GM19099 (cell line): ENCODE measurements around the gene TMEM170B.

Source experiments
- POLR2A ChIP-seq: IDR thresholded peaks from 3 replicates; pipeline ENCODE4 v1.6.1; 2011; ENCODE audit warnings: low read depth; ENCODE audit not compliant: insufficient read length; ENCODE audit errors: extremely low read depth

Gene TMEM170B

DNA sequence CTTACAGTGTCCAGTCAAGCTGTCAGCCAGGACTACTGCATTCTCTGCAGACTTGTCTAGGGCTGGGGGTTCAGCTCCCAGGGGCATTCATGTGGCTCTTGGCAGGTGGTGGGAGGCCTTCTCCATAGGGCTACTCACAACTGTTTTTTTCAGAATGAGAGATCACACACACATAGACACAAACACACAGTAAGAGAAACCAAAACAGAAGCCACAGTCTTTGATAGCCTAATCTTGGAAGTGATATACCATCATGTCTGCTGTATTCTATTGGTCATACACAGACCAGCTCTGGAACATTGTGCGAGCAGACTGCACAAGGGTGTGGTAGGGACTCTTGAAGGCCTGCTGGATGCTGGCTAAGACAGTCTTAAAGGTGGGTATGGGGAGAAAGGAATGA, 13.5 kb downstream of the TMEM170B start:
- no peak for TF ChIP-seq POLR2A

DNA sequence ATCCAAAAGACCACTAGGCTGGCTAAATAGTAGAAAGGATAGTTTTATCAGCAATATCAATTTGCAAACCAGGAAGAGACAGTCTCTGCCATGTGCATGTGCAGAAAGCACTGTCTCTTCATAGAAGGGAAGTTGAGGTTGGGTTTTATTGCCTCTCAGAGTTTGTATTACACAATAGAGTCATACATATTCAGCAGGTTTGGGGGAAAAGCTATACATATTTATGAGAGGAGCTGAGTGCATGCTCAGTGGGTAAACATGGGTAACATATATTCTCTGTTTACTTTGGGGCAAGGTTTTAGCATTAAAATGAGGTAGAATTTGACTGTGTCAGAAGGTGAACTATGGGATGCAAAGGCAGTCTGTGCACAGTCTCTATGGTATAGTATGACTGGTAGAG, 14.9 kb downstream of the TMEM170B start:
- no peak for TF ChIP-seq POLR2A

DNA sequence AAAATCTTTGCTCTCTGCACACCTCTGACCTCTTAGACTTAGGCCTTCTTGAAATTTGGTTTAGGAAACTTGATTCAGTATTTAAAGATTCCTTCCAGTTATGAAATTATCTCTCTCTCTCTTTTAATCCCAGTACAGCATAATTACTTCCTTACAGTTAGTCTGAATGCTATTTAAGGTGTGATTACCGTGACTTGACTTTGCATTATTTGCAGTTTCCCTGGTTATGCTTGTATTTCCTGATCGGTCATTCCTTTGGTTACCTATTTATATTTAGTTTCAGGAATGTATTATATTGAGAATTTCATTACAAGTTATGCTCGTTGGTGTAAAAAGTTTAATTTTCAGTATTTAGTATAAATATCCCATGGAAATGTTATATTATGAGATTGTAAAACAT, 16.3 kb downstream of the TMEM170B start:
- no peak for TF ChIP-seq POLR2A

DNA sequence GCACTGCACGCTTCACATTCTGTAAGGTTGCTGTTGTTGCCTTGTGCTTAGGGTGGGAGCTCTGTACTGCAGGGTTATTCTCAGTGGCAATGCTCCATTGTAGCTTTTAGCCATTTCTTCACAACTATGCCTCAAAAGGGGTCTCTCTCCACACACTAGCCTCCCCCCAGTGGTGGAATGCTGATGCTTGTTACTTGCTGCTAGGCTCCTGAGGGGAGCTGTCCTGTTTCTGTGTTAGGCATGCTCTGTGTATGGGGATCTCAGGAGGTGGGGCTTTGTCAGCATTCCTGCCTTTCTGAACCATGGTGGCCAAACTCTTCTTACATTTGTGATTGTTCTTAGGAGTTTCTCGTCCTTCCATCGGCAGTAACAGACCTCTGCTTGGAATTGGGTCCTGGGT, 18.8 kb downstream of the TMEM170B start:
- no peak for TF ChIP-seq POLR2A

DNA sequence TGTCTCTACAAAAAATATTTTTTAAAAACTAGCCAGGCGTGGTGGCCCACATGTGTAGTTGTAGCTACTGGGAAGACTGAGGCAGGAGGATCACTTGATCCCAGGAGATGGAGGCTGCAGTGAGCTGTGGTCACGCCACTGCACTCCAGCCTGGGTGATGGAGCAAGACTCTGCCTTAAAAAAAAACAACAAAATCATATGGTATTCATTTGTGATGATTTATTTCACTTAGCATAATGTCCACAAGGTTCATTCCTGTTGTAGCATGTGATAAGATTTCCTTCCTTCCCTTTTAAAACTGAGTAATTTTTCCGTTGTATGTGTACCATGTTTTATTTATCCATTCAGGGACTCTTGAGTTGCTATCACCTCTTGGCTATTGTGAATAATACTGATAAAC, 26.2 kb downstream of the TMEM170B start:
- no peak for TF ChIP-seq POLR2A

DNA sequence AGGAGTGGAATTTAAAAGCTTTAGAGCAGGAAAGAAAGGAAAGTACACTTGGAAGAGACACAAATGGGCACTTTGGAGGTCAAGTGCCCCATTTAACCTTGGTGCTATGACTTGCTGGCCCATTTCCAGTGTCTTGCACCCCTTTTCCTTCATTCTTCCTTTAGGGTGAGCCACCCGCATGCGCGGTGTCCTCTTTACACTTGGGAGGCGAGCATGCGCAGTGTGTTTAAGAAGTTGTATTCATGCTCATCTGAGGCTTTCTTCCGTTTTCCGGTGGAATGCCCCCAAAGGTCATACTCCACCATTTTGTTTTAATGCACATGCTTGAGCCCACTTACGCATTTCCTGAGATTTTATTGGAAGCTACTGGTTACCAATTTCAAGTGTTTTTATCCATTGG, 29.1 kb downstream of the TMEM170B start:
- no peak for TF ChIP-seq POLR2A

DNA sequence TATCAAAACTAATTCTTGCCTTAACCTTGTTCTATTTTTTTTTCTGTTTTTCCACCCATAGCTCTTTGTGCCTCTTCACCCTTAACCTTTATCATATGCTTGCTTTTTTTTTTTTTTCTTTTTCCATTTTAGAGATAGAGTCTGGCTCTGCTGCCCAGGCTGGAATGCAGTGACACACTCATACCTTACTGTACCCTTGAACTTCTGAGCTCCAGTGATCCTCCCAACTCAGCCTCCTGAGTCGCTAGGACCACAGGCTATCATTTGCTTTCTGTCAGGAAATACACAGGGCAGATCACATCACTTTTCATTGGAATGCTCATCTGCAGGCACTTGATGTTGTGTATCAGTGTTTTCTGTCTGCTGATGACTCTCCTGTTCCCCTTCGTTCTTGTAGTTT, 33.5 kb downstream of the TMEM170B start:
- no peak for TF ChIP-seq POLR2A

DNA sequence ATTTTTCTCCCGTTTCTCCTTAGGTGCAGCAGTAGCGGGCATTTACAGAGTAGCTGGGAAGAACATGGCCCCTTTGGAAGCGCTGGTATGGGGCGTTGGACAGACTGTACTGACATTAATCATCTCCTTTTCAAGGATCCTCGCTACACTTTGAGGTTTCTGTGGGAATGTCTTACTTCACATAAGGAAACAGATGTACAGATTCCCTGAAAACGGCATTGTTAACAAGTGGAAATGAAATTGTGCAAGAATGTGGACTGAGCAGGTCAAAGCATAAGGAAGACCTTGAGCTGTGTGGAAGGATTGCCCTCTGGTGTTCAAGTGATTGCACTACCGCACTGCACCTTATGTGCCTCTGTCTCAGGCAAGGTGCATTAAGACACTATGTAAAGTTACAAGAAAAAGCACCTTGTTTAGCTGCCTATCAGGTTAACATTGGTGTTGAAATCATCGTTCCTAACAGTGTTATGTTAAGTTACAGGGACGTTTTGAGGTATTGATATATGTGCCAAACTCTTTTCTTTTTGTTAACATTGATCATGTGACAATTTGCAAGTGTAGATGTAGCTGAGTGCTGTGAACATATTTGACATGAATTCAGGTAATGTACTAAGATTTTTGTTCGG, 38.0 kb downstream of the TMEM170B start:
- no peak for TF ChIP-seq POLR2A

DNA sequence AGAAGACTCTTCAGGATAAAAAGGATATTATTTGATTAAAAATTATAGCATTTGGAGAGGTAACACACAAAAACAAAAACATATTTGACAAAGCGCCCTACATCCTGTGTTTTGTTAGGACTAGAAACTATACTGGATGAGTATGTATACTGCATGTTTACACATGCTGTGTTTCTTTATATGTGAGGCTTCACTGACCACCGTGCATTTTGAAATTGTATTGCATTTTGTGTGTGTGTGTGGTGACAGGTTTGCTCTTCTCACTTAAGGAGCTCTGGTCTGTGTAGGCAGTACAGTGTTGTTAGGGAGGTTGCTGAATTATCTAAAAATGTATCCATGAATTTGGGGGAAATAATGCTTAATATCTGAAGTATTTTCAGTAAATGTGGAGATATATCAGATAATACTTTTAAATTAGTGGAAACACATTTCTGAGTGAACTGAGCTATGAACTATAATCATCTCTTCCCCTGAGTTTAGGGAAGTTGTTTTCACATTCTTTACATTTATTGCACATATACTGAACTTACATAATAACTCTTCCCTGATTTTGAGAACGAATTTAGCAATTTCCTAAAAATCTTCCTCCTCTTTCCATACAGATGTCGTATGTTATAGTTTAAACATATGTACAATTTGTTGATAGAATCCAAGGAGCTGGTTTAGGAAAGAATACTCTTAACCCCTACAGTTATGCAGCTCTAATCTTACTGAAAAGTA, 43.3 kb downstream of the TMEM170B start:
- no peak for TF ChIP-seq POLR2A

DNA sequence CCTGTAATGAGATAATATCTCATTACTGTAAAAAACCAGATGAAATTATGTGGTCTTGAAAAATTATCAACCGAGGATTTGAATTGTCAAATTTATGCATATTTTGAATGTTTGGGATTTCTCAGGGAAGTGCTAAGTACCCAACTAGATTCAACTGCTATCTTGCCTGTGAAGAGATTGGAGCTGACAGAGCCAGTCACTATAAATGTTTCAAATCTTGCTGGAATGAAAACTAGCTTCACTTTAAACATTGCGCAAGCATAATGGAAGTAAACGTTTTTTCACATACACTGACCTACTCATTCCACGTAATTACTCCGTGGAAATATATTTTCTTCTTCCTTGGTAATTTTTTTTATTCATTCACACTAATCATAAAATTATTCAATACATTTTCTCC, 46.7 kb downstream of the TMEM170B start:
- TF ChIP-seq POLR2A = no peak

DNA sequence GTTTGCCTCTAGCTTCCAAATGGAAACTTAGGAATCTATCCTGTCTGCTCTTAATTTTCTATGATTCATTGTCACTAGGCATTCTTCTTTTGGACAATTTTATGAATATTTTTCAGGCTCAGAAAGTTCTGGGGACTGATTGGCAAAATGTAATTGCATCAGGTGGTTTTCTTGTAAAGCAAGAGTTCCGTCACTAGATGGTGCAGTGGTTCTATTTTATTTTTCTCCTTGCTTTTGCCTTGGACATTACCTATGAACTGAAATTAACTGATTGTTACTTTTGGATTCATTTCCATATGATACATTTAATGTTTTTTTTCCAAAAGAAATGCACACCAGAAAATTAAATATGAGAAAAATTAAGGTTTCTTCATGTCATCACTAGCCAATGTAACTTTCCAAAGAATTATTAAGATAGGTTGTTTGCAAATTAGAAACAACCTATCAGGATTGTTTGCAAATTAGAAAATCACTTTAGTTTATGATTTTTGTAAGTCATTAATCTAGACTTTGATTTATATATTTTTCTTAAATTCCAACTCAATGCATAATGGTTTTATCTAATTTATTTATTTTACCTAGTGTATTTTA, 48.0 kb downstream of the TMEM170B start:
- no peak for TF ChIP-seq POLR2A

DNA sequence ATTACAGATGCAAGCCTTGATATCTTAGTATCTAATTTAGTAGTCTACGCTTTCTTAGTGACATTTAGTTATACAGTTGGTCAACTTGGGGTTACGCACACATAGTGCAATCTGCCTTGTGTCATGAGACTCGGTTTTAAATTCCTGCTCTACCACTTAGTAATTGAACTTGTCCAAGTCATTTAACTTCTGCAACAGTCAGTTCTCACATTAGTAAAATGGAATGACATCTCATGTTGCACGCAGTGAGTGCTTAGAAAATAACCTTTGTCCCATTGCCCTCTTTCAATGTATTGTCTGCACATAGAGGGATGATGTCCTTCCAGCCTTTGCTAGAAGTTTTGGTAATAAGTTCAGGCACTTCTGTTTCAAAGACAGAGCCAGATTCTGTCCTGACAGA, 48.6 kb downstream of the TMEM170B start:
- no peak for TF ChIP-seq POLR2A

DNA sequence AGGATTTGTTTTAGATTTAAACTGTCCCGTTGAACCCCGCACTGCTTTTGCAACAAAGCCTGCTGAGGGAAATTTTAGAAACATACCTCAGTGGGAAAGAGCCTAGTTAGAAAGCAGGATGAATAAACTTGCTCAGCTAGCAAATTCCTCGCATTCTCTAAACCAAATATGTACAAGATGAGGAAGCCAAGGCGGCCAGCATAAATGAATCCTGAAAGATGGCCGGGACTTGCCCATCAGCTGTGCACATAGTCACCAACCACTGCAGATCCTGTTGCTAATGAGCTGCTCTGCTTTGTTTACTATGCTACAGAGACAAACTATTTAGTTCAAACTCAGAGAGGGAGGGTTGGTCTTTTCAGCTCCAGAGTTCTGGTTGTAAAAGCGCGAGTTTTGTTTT, 49.0 kb downstream of the TMEM170B start:
- TF ChIP-seq POLR2A = no peak

DNA sequence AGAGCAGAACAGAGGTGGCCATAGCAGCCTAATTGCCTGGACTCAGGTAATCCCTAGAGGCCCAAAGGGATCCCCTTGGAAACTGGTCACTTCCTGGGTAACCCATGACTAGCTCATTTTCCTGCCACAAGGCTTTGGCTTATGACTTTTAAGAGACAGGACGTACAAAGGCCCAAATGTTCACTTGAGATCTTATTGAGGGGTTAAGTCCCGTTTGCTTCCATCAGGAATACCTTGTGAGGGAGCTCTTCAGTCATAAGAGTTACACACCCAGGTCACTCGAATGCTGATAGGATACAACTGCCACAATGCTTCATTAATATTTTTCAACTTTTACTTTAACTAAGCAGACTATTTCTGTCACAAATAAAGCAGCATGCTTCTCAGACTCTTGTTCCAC, 51.7 kb downstream of the TMEM170B start:
- TF ChIP-seq POLR2A = no peak

DNA sequence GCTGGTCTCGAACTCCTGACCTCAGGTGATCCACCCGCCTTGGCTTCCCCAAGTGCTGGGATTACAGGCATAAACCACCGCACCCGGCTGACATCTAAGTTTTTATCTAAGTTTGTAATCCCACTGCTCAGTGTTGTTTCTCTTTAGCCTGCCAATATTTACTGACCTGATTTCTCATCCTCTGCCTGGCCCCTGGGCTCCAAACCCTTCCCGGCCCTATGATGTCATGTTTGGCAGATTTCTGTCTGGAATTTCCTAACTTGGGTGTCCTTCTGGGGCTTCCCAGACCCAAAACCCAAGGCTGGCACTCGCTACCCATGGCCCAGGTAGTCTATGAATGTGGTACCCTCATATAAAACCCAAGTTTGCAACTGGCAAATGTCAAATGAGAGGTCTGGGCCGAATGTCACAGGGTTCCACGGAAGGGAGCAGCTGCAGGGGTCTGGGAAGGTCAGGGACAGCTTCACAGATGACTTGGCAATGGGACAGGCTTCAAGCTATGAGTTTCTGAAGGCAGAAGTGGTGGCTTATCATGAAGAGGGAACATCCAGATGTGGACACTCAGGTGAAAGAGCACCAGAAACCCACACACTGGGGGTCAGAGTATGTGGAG, 54.9 kb downstream of the TMEM170B start:
- TF ChIP-seq POLR2A = no peak

DNA sequence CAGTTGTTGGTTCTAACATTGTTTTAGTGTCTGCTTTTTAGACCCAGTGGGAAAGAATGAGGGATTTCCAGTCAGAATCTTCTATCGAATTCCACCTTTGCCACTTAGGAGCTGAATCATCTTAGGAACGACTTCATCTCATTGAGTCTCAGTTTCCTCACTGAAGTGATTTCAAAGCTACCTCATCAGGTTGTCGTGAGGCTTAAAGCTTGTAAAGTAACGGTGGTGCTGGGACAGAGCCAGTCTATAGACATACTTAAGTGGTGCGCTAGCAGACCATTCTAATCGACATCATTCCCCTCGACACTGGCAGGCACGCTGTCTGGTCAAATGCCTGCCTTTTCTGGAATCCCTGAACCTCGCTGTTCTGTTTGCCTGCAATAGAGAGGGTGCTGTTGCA, 55.5 kb downstream of the TMEM170B start:
- no peak for TF ChIP-seq POLR2A
